Lung (tissue), 12 donors: Measurements from ENCODE around the gene PCDH9. TPM values are rescaled to one million over a fixed set of nuclear protein-coding genes. Genes with fewer than 3 reads are reported as not detected.

Experiments
- ATAC-seq: fragments of 200-7000 bp; cut with Tn5 transposase; one replicate; pipeline ENCODE4 v1.9.1; 2020; ENCODE audit warnings: moderate number of reproducible peaks; ENCODE audit not compliant: insufficient read depth, low FRiP score
- DNase-seq, 3 donors: peaks; one replicate each; pipeline ENCODE4 v3.0.0-alpha.2; 2013 to 2017
- H3K27ac ChIP-seq, 2 donors: one replicate each; pipeline ENCODE4 v1.5.1; 2013; ENCODE audit warnings: mild to moderate bottlenecking in 2 of 2, moderate library complexity in 2 of 2, control low read depth in 1 of 2, inconsistent platforms in 1 of 2, low read depth in 1 of 2, low read length in 1 of 2
- H3K27me3 ChIP-seq, 3 donors: one replicate each; pipeline ENCODE4 v1.5.1; 2013; ENCODE audit warnings: low read length in 2 of 3; ENCODE audit not compliant: control insufficient read depth in 3 of 3, insufficient read depth in 3 of 3
- H3K36me3 ChIP-seq, 4 donors: one replicate each; pipeline ENCODE4 v1.5.1; 2013; ENCODE audit warnings: low read length in 4 of 4, mild to moderate bottlenecking in 1 of 4, moderate library complexity in 1 of 4; ENCODE audit not compliant: control insufficient read depth in 4 of 4, insufficient read depth in 4 of 4
- H3K4me1 ChIP-seq, 5 donors: one replicate each; pipeline ENCODE4 v1.5.1; 2013; ENCODE audit warnings: low read length in 5 of 5, mild to moderate bottlenecking in 2 of 5, moderate library complexity in 1 of 5; ENCODE audit not compliant: control insufficient read depth in 5 of 5, insufficient read depth in 5 of 5
- H3K4me3 ChIP-seq: one replicate; pipeline ENCODE4 v1.5.1; 2013; ENCODE audit warnings: mild to moderate bottlenecking, control low read depth, moderate library complexity
- H3K9ac ChIP-seq, 2 donors: one replicate each; pipeline ENCODE4 v1.5.1; 2013; ENCODE audit warnings: low read length in 2 of 2, control low read depth in 1 of 2; ENCODE audit not compliant: insufficient read depth in 1 of 2
- H3K9me3 ChIP-seq, 4 donors: one replicate each; pipeline ENCODE4 v1.5.1; 2013; ENCODE audit warnings: low read length in 3 of 4, mild to moderate bottlenecking in 1 of 4, moderate library complexity in 1 of 4; ENCODE audit not compliant: control insufficient read depth in 4 of 4, insufficient read depth in 3 of 4
- CTCF ChIP-seq: IDR thresholded peaks from 2 replicates; pipeline ENCODE4 v1.5.1; 2012; ENCODE audit warnings: mild to moderate bottlenecking; ENCODE audit errors: control extremely low read depth, extremely low read depth
- WGBS, 2 donors: extraction: QIAGEN DNeasy Blood & Tissue Kit; methylation state at CpG; one replicate each; pipeline ENCODE4 v1.1.7; 2013; 5-methylcytosine and 5-hydroxymethylcytosine counted together
- polyA plus RNA-seq, 2 donors: library from polyadenylated mRNA; stranded (reverse); fragments of 200-250 nt; gene quantifications; one replicate each; pipeline ENCODE4 v1.2.1, GENCODE V29; 2013
- total RNA-seq, 2 donors: library from RNA; depleted of rRNA in 1 of 2; stranded (reverse); fragments of >200 nt in 1 of 2; gene quantifications; one replicate each; pipeline ENCODE4 v1.2.1, GENCODE V29; 2014 to 2021
- donor health status: control.
- donor health status: control.
- donor health status: Bipolar disorder and iron deficiency.
- donor health status: healthy.
- donor health status: DM: yes; HTN: yes; CAD: no.

PCDH9 gene
- total and polyA plus RNA-seq, 4 donors: 0.68 to 22.2 (median 4.1) TPM

- no peaks in the 10 kb centered on the region for H3K9me3 ChIP-seq
- no peak overlapping the region for H3K27ac ChIP-seq
- TF ChIP-seq CTCF: no peak
- DNase-seq: no peak
- H3K4me1 ChIP-seq: no peaks in the 10 kb centered on the region
- H3K36me3 ChIP-seq: no peaks in the 10 kb centered on the region
- H3K9ac ChIP-seq: no peak overlapping the region
- no peaks in the 10 kb centered on the region for H3K27me3 ChIP-seq
- no peak overlapping the region for H3K4me3 ChIP-seq
- no peak for ATAC-seq
Observed at GRCh38 chr13:66475061-66475460, 755.1 kb downstream of the PCDH9 start.

- Histone ChIP-seq H3K4me3 (no peak overlapping the region), H3K9me3 (no peaks in the 10 kb centered on the region), H3K36me3 (no peaks in the 10 kb centered on the region), H3K9ac (no peak overlapping the region), H3K27me3 (no peaks in the 10 kb centered on the region), H3K4me1 (no peaks in the 10 kb centered on the region), H3K27ac (no peak overlapping the region)
- no peak for ATAC-seq
- DNase-seq: no peak
- WGBS, 2 donors: 69 to 76% methylated on average over 6 of the region's 6 CpGs
- TF ChIP-seq CTCF: no peak
Observed at GRCh38 chr13:66469745-66470144, 760.4 kb downstream of the PCDH9 start.

- H3K9ac ChIP-seq: no peak overlapping the region
- H3K27ac ChIP-seq: no peak overlapping the region
- TF ChIP-seq CTCF: no peak
- H3K4me3 ChIP-seq: no peak overlapping the region
- H3K36me3 ChIP-seq: no peaks in the 10 kb centered on the region
- no peak for ATAC-seq
- no peaks in the 10 kb centered on the region for H3K9me3 ChIP-seq
- DNase-seq: no peak
- H3K4me1 ChIP-seq: no peaks in the 10 kb centered on the region
- H3K27me3 ChIP-seq: no peaks in the 10 kb centered on the region
Observed at GRCh38 chr13:66468656-66469055, 761.5 kb downstream of the PCDH9 start.

GRCh38 chr13:66462187-66462586 lies 767.9 kb downstream of the PCDH9 start:
- ATAC-seq (no peak), DNase-seq (no peak)
- Histone ChIP-seq H3K9me3 (no peaks in the 10 kb centered on the region), H3K4me1 (peaks cover 0 to 3% (median 0%) of the 10 kb centered on the region in 5 donors), H3K4me3 (no peak overlapping the region), H3K27ac (no peak overlapping the region), H3K9ac (no peak overlapping the region), H3K36me3 (no peaks in the 10 kb centered on the region), H3K27me3 (no peaks in the 10 kb centered on the region)
- no peak for TF ChIP-seq CTCF
- 21 to 43% methylated on average over 3 of the region's 3 CpGs for WGBS, 2 donors
